ENCODE data around the gene WT1. TPM values are rescaled to one million over a fixed set of nuclear protein-coding genes. Genes with fewer than 3 reads are reported as not detected.

The WT1 gene
- total RNA-seq, 1 donor from 2014 or later: not detected

- Histone ChIP-seq H3K4me2 (no peak overlapping the region), H3K79me2 (ENCODE audit: low read depth) (no peaks in the 10 kb centered on the region), H3K4me1 (peaks cover 6% of the 10 kb centered on the region), H3K36me3 (no peaks in the 10 kb centered on the region), H3K9me3 (ENCODE audit: low read depth) (no peaks in the 10 kb centered on the region), H3K27ac (no peak overlapping the region), H4K20me1 (ENCODE audit: low read depth) (no peaks in the 10 kb centered on the region), H3F3A (ENCODE audit: low read depth) (no peaks in the 10 kb centered on the region), H2AFZ (replicated peaks) (no peak overlapping the region), H3K9ac (no peak overlapping the region), H3K4me3 (no peak overlapping the region), H3K27me3 (peaks cover 21% of the 10 kb centered on the region)
- Mint-ChIP-seq H3K36me3 (no peaks in the 10 kb centered on the region), H3K9me3 (no peaks in the 10 kb centered on the region), H3K4me3 (no peak overlapping the region), H3K4me1 (peaks cover 8% of the 10 kb centered on the region), H3K27me3 (ENCODE audit: insufficient read depth, low read depth) (peaks cover 10% of the 10 kb centered on the region), H3K27ac (no peak overlapping the region)
- TF ChIP-seq EZH2 (IDR thresholded peaks at IDR 0.05) (no peak), EZH2phosphoT487 (IDR thresholded peaks at IDR 0.05) (no peak), CTCF (IDR thresholded peaks at IDR 0.05) (no peak)
- DNase-seq (ENCODE audit: low spot score): no peak
These were observed 15.0 kb upstream of the WT1 start for GRCh38 chr11:32450372-32450771.

GRCh38 chr11:32448232-32448631 is 12.9 kb upstream of the WT1 start:
- H3K9ac ChIP-seq: no peak overlapping the region
- H3K4me3 ChIP-seq: no peak overlapping the region
- peak overlapping the region; percentile 67 for H2AFZ ChIP-seq (replicated peaks)
- no peaks in the 10 kb centered on the region for H3K79me2 ChIP-seq (ENCODE audit: low read depth)
- H3K9me3 ChIP-seq (ENCODE audit: low read depth): no peaks in the 10 kb centered on the region
- H3K36me3 ChIP-seq: no peaks in the 10 kb centered on the region
- no peaks in the 10 kb centered on the region for H4K20me1 ChIP-seq (ENCODE audit: low read depth)
- TF ChIP-seq EZH2 (IDR thresholded peaks at IDR 0.05) (no peak), CTCF (IDR thresholded peaks at IDR 0.05) (peak; percentile 73)
- DNase-seq (ENCODE audit: low spot score): peak; percentile 74
- Mint-ChIP-seq H3K36me3 (no peaks in the 10 kb centered on the region), H3K27ac (no peak overlapping the region), H3K4me1 (peaks cover 8% of the 10 kb centered on the region), H3K9me3 (no peaks in the 10 kb centered on the region), H3K4me3 (no peak overlapping the region), H3K27me3 (ENCODE audit: insufficient read depth, low read depth) (peaks cover 13% of the 10 kb centered on the region)
- H3K27me3 ChIP-seq: peaks cover 43% of the 10 kb centered on the region
- peak overlapping the region; percentile 5 for H3K4me2 ChIP-seq
- peaks cover 6% of the 10 kb centered on the region for H3K4me1 ChIP-seq
- no peak overlapping the region for H3K27ac ChIP-seq
- no peaks in the 10 kb centered on the region for H3F3A ChIP-seq (ENCODE audit: low read depth)

GRCh38 chr11:32447252-32447651 is 11.9 kb upstream of the WT1 start:
- H3K4me3 Mint-ChIP-seq: no peak overlapping the region
- TF ChIP-seq CTCF (IDR thresholded peaks at IDR 0.05): no peak
- no peak for TF ChIP-seq EZH2 (IDR thresholded peaks at IDR 0.05)
- no peak for TF ChIP-seq EZH2phosphoT487 (IDR thresholded peaks at IDR 0.05)

More at GRCh38 chr11:32447252-32447651, 11.9 kb upstream of the WT1 start:
- peaks cover 21% of the 10 kb centered on the region for H3K27me3 Mint-ChIP-seq (ENCODE audit: insufficient read depth, low read depth)
- H3K4me3 ChIP-seq: no peak overlapping the region
- peaks cover 6% of the 10 kb centered on the region for H3K4me1 ChIP-seq
- no peak overlapping the region for H3K27ac Mint-ChIP-seq
- no peak overlapping the region for H3K4me2 ChIP-seq
- peaks cover 5% of the 10 kb centered on the region for H3K4me1 Mint-ChIP-seq
- no peaks in the 10 kb centered on the region for H3K79me2 ChIP-seq (ENCODE audit: low read depth)
- no peaks in the 10 kb centered on the region for H3F3A ChIP-seq (ENCODE audit: low read depth)
- no peak overlapping the region for H3K9ac ChIP-seq
- no peaks in the 10 kb centered on the region for H3K9me3 ChIP-seq (ENCODE audit: low read depth)
- no peak overlapping the region for H2AFZ ChIP-seq (replicated peaks)
- DNase-seq (ENCODE audit: low spot score): no peak
- no peaks in the 10 kb centered on the region for H3K9me3 Mint-ChIP-seq
- peaks cover 52% of the 10 kb centered on the region for H3K27me3 ChIP-seq
- H3K36me3 ChIP-seq: no peaks in the 10 kb centered on the region
- H4K20me1 ChIP-seq (ENCODE audit: low read depth): no peaks in the 10 kb centered on the region
- no peak overlapping the region for H3K27ac ChIP-seq
- H3K36me3 Mint-ChIP-seq: no peaks in the 10 kb centered on the region
